SK-N-SH treated with all-trans-retinoic acid at 6 μM for 48 hours (cell line): ENCODE results near the gene STX10.

ENCODE experiments used
- ATAC-seq: fragments of 200-7000 bp; cut with Tn5 transposase; 3 replicates; pipeline ENCODE4 v1.9.1; 2020; ENCODE audit warnings: mild to moderate bottlenecking, moderate library complexity
- ARNTL ChIP-seq: fragments of 450-650 bp; formaldehyde crosslinking; IDR thresholded peaks from 2 replicates; pipeline ENCODE4 v1.5.0; 2020; ENCODE audit warnings: low read depth, mild to moderate bottlenecking, moderate library complexity, borderline replicate concordance
- BACH2 ChIP-seq: fragments of 250-450 bp; sonication (Bioruptor Pico); IDR thresholded peaks from 2 replicates; pipeline ENCODE4 v1.9.0; 2021; ENCODE audit warnings: mild to moderate bottlenecking, borderline replicate concordance
- CREB5 ChIP-seq: fragments of 250-450 bp; sonication (Bioruptor Pico); IDR thresholded peaks from 2 replicates; pipeline ENCODE4 v1.5.1; 2020; ENCODE audit warnings: low read depth, mild to moderate bottlenecking, moderate library complexity
- CSDC2 ChIP-seq: fragments of 250-450 bp; sonication (Bioruptor Pico); IDR thresholded peaks from 2 replicates; pipeline ENCODE4 v1.5.0; 2020; ENCODE audit warnings: mild to moderate bottlenecking, moderate library complexity
- ESRRG ChIP-seq: fragments of 250-450 bp; sonication (Bioruptor Pico); IDR thresholded peaks from 2 replicates; pipeline ENCODE4 v1.6.1; 2021; ENCODE audit warnings: mild to moderate bottlenecking
- ISL1 ChIP-seq: fragments of 250-450 bp; sonication (Bioruptor Pico); IDR thresholded peaks from 2 replicates; pipeline ENCODE4 v2.1.2; 2022; ENCODE audit warnings: mild to moderate bottlenecking, moderate library complexity
- OSR1 ChIP-seq: fragments of 250-450 bp; sonication (Bioruptor Pico); IDR thresholded peaks from 2 replicates; pipeline ENCODE4 v1.8.0; 2022; ENCODE audit warnings: moderate library complexity, mild to moderate bottlenecking, inconsistent platforms
- PATZ1 ChIP-seq: fragments of 250-450 bp; sonication (Bioruptor Pico); IDR thresholded peaks from 2 replicates; pipeline ENCODE4 v1.8.0; 2020; ENCODE audit warnings: mild to moderate bottlenecking, moderate library complexity, borderline replicate concordance
- POU6F1 ChIP-seq: fragments of 250-450 bp; sonication (Bioruptor Pico); IDR thresholded peaks from 2 replicates; pipeline ENCODE4 v1.8.0; 2021; ENCODE audit warnings: low read depth, mild to moderate bottlenecking, moderate library complexity, borderline replicate concordance
- PPARA ChIP-seq: fragments of 250-450 bp; sonication (Bioruptor Pico); IDR thresholded peaks from 2 replicates; pipeline ENCODE4 v1.5.0; 2020; ENCODE audit warnings: mild to moderate bottlenecking, borderline replicate concordance
- RARB ChIP-seq: fragments of 250-450 bp; sonication (Bioruptor Pico); IDR thresholded peaks from 2 replicates; pipeline ENCODE4 v1.8.0; 2021; ENCODE audit warnings: mild to moderate bottlenecking, moderate library complexity
- SNAI2 ChIP-seq: fragments of 250-450 bp; sonication (Bioruptor Pico); IDR thresholded peaks from 2 replicates; pipeline ENCODE4 v1.5.0; 2020; ENCODE audit warnings: mild to moderate bottlenecking, moderate library complexity
- TOX ChIP-seq: fragments of 250-450 bp; sonication (Bioruptor Pico); IDR thresholded peaks from 2 replicates; pipeline ENCODE4 v1.8.0; 2021; ENCODE audit warnings: mild to moderate bottlenecking, moderate library complexity, borderline replicate concordance
- ZC3H10 ChIP-seq: fragments of 250-450 bp; sonication (Bioruptor Pico); IDR thresholded peaks from 2 replicates; pipeline ENCODE4 v1.5.1; 2021; ENCODE audit warnings: mild to moderate bottlenecking, moderate library complexity
- ZFP3 ChIP-seq: fragments of 250-450 bp; sonication (Bioruptor Pico); IDR thresholded peaks from 2 replicates; pipeline ENCODE4 v1.5.0; 2020; ENCODE audit warnings: mild to moderate bottlenecking, moderate library complexity
- ZNF565 ChIP-seq: fragments of 450-650 bp; formaldehyde crosslinking; conservative IDR thresholded peaks from 2 replicates; pipeline ENCODE4 v1.5.0; 2020; ENCODE audit warnings: low read depth, mild to moderate bottlenecking, moderate library complexity
- ZNF70 ChIP-seq: fragments of 450-650 bp; formaldehyde crosslinking; IDR thresholded peaks from 2 replicates; pipeline ENCODE4 v1.5.0; 2020; ENCODE audit warnings: mild to moderate bottlenecking, moderate library complexity
- ZNF8 ChIP-seq: fragments of 450-650 bp; formaldehyde crosslinking; IDR thresholded peaks from 2 replicates; pipeline ENCODE4 v1.5.0; 2020; ENCODE audit warnings: mild to moderate bottlenecking, moderate library complexity
- TF ChIP-seq, protein P1 (sequence below): fragments of 250-450 bp; sonication (Bioruptor Pico); IDR thresholded peaks from 2 replicates; pipeline ENCODE4 v1.5.0; 2020; ENCODE audit warnings: mild to moderate bottlenecking, moderate library complexity
- TF ChIP-seq, protein P2 (sequence below): fragments of 250-450 bp; sonication (Bioruptor Pico); IDR thresholded peaks from 2 replicates; pipeline ENCODE4 v1.5.1; 2021; ENCODE audit warnings: mild to moderate bottlenecking, moderate library complexity

Gene STX10

GRCh38 chr19:13139633-13140311 lies 10.4 kb downstream of the STX10 start:
- ATAC-seq, result no peak
- TF ChIP-seq PPARA (CRISPR knock-in tag) (no peak), CSDC2 (CRISPR knock-in tag) (no peak), ZNF565 (CRISPR knock-in tag) (no peak), ARNTL (CRISPR knock-in tag) (no peak), OSR1 (CRISPR knock-in tag) (no peak), ZNF8 (CRISPR knock-in tag) (no peak), ESRRG (CRISPR knock-in tag) (no peak), BACH2 (CRISPR knock-in tag) (no peak), SNAI2 (CRISPR knock-in tag) (no peak), ZC3H10 (CRISPR knock-in tag) (no peak), CREB5 (CRISPR knock-in tag) (no peak), ISL1 (CRISPR knock-in tag) (no peak), PATZ1 (CRISPR knock-in tag) (no peak), ZFP3 (no peak)
- TF ChIP-seq, protein P1, sequence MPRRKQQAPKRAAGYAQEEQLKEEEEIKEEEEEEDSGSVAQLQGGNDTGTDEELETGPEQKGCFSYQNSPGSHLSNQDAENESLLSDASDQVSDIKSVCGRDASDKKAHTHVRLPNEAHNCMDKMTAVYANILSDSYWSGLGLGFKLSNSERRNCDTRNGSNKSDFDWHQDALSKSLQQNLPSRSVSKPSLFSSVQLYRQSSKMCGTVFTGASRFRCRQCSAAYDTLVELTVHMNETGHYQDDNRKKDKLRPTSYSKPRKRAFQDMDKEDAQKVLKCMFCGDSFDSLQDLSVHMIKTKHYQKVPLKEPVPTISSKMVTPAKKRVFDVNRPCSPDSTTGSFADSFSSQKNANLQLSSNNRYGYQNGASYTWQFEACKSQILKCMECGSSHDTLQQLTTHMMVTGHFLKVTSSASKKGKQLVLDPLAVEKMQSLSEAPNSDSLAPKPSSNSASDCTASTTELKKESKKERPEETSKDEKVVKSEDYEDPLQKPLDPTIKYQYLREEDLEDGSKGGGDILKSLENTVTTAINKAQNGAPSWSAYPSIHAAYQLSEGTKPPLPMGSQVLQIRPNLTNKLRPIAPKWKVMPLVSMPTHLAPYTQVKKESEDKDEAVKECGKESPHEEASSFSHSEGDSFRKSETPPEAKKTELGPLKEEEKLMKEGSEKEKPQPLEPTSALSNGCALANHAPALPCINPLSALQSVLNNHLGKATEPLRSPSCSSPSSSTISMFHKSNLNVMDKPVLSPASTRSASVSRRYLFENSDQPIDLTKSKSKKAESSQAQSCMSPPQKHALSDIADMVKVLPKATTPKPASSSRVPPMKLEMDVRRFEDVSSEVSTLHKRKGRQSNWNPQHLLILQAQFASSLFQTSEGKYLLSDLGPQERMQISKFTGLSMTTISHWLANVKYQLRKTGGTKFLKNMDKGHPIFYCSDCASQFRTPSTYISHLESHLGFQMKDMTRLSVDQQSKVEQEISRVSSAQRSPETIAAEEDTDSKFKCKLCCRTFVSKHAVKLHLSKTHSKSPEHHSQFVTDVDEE, result no peak
- TF ChIP-seq, protein P2, sequence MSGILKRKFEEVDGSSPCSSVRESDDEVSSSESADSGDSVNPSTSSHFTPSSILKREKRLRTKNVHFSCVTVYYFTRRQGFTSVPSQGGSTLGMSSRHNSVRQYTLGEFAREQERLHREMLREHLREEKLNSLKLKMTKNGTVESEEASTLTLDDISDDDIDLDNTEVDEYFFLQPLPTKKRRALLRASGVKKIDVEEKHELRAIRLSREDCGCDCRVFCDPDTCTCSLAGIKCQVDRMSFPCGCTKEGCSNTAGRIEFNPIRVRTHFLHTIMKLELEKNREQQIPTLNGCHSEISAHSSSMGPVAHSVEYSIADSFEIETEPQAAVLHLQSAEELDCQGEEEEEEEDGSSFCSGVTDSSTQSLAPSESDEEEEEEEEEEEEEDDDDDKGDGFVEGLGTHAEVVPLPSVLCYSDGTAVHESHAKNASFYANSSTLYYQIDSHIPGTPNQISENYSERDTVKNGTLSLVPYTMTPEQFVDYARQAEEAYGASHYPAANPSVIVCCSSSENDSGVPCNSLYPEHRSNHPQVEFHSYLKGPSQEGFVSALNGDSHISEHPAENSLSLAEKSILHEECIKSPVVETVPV (CRISPR knock-in tag), result no peak

- TF ChIP-seq ZNF8 (CRISPR knock-in tag), result no peak
- TF ChIP-seq ESRRG (CRISPR knock-in tag), result no peak
- TF ChIP-seq ISL1 (CRISPR knock-in tag), result no peak
- TF ChIP-seq ZC3H10 (CRISPR knock-in tag), result no peak
- no peak for TF ChIP-seq PATZ1 (CRISPR knock-in tag)
- TF ChIP-seq SNAI2 (CRISPR knock-in tag), result no peak
- no peak for TF ChIP-seq CREB5 (CRISPR knock-in tag)
- no peak for TF ChIP-seq ZNF70 (CRISPR knock-in tag)
- TF ChIP-seq RARB (CRISPR knock-in tag), result no peak
- TF ChIP-seq, protein P1, result no peak
- TF ChIP-seq POU6F1 (CRISPR knock-in tag), result no peak
- TF ChIP-seq TOX (CRISPR knock-in tag), result no peak
- TF ChIP-seq OSR1 (CRISPR knock-in tag), result no peak
- TF ChIP-seq, all 23 proteins: peak for 0
- ATAC-seq, result no peak
Measured at GRCh38 chr19:13138916-13139198, 11.3 kb downstream of the STX10 start.
